ENCODE data around the gene NUBPL.

Gene NUBPL

GRCh38 chr14:31718985-31719384 lies 157.8 kb downstream of the NUBPL start:
- Histone ChIP-seq H3K9ac (no peak overlapping the region), H3K4me2 (ENCODE audit: low read length) (no peak overlapping the region), H3K4me1 (no peaks in the 10 kb centered on the region), H3K9me3 (ENCODE audit: control insufficient read depth, low read length) (no peaks in the 10 kb centered on the region), H3K27ac (no peak overlapping the region), H3K79me2 (no peaks in the 10 kb centered on the region), H3K27me3 (ENCODE audit: control insufficient read depth, insufficient read depth, low read length) (no peaks in the 10 kb centered on the region), H2AFZ (no peak overlapping the region), H3K36me3 (ENCODE audit: control insufficient read depth, insufficient read depth, low read length) (no peaks in the 10 kb centered on the region), H3K4me3 (ENCODE audit: low read depth, low read length) (no peak overlapping the region)
- no peak for TF ChIP-seq CTCF (IDR thresholded peaks at IDR 0.05)

- TF ChIP-seq CTCF (IDR thresholded peaks at IDR 0.05): no peak
- no peaks in the 10 kb centered on the region for H3K9me3 ChIP-seq (ENCODE audit: control insufficient read depth, low read length)
- no peak overlapping the region for H3K4me2 ChIP-seq (ENCODE audit: low read length)
- no peaks in the 10 kb centered on the region for H3K4me1 ChIP-seq
- no peaks in the 10 kb centered on the region for H3K36me3 ChIP-seq (ENCODE audit: control insufficient read depth, insufficient read depth, low read length)
- no peaks in the 10 kb centered on the region for H3K27me3 ChIP-seq (ENCODE audit: control insufficient read depth, insufficient read depth, low read length)
- no peak overlapping the region for H2AFZ ChIP-seq
- no peak overlapping the region for H3K27ac ChIP-seq
- no peak overlapping the region for H3K9ac ChIP-seq
- H3K4me3 ChIP-seq (ENCODE audit: low read depth, low read length): no peak overlapping the region
- H3K79me2 ChIP-seq: no peaks in the 10 kb centered on the region
Observed at GRCh38 chr14:31726337-31726736, 165.1 kb downstream of the NUBPL start.

- H3K36me3 ChIP-seq (ENCODE audit: control insufficient read depth, insufficient read depth, low read length): no peaks in the 10 kb centered on the region
Observed at GRCh38 chr14:31727797-31728196, 166.6 kb downstream of the NUBPL start.

GRCh38 chr14:31740688-31741087 lies 179.5 kb downstream of the NUBPL start:
- H3K4me1 ChIP-seq: no peaks in the 10 kb centered on the region
- no peaks in the 10 kb centered on the region for H3K9me3 ChIP-seq (ENCODE audit: control insufficient read depth, low read length)
- H3K4me2 ChIP-seq (ENCODE audit: low read length): no peak overlapping the region
- no peak overlapping the region for H3K9ac ChIP-seq
- H2AFZ ChIP-seq: no peak overlapping the region
- no peaks in the 10 kb centered on the region for H3K79me2 ChIP-seq
- H3K27me3 ChIP-seq (ENCODE audit: control insufficient read depth, insufficient read depth, low read length): no peaks in the 10 kb centered on the region
- no peak overlapping the region for H3K4me3 ChIP-seq (ENCODE audit: low read depth, low read length)
- H3K36me3 ChIP-seq (ENCODE audit: control insufficient read depth, insufficient read depth, low read length): no peaks in the 10 kb centered on the region
- no peak overlapping the region for H3K27ac ChIP-seq
- TF ChIP-seq CTCF (IDR thresholded peaks at IDR 0.05): no peak

More at GRCh38 chr14:31727797-31728196, 166.6 kb downstream of the NUBPL start:
- Histone ChIP-seq H3K27me3 (ENCODE audit: control insufficient read depth, insufficient read depth, low read length) (no peaks in the 10 kb centered on the region), H3K9me3 (ENCODE audit: control insufficient read depth, low read length) (no peaks in the 10 kb centered on the region), H3K4me2 (ENCODE audit: low read length) (no peak overlapping the region), H3K79me2 (no peaks in the 10 kb centered on the region), H3K9ac (no peak overlapping the region), H2AFZ (no peak overlapping the region), H3K27ac (no peak overlapping the region), H3K4me3 (ENCODE audit: low read depth, low read length) (no peak overlapping the region), H3K4me1 (no peaks in the 10 kb centered on the region)
- TF ChIP-seq CTCF (IDR thresholded peaks at IDR 0.05): no peak

GRCh38 chr14:31745741-31746140 lies 184.5 kb downstream of the NUBPL start:
- no peaks in the 10 kb centered on the region for H3K79me2 ChIP-seq
- no peaks in the 10 kb centered on the region for H3K9me3 ChIP-seq (ENCODE audit: control insufficient read depth, low read length)
- H3K4me3 ChIP-seq (ENCODE audit: low read depth, low read length): no peak overlapping the region

More at GRCh38 chr14:31745741-31746140, 184.5 kb downstream of the NUBPL start:
- no peak overlapping the region for H3K27ac ChIP-seq
- no peak overlapping the region for H3K4me2 ChIP-seq (ENCODE audit: low read length)
- no peaks in the 10 kb centered on the region for H3K36me3 ChIP-seq (ENCODE audit: control insufficient read depth, insufficient read depth, low read length)
- no peak overlapping the region for H3K9ac ChIP-seq
- H3K4me1 ChIP-seq: no peaks in the 10 kb centered on the region
- no peaks in the 10 kb centered on the region for H3K27me3 ChIP-seq (ENCODE audit: control insufficient read depth, insufficient read depth, low read length)
- no peak for TF ChIP-seq CTCF (IDR thresholded peaks at IDR 0.05)
- H2AFZ ChIP-seq: no peak overlapping the region
